Measurements from ENCODE around the gene TEAD2.

The TEAD2 gene

DNA sequence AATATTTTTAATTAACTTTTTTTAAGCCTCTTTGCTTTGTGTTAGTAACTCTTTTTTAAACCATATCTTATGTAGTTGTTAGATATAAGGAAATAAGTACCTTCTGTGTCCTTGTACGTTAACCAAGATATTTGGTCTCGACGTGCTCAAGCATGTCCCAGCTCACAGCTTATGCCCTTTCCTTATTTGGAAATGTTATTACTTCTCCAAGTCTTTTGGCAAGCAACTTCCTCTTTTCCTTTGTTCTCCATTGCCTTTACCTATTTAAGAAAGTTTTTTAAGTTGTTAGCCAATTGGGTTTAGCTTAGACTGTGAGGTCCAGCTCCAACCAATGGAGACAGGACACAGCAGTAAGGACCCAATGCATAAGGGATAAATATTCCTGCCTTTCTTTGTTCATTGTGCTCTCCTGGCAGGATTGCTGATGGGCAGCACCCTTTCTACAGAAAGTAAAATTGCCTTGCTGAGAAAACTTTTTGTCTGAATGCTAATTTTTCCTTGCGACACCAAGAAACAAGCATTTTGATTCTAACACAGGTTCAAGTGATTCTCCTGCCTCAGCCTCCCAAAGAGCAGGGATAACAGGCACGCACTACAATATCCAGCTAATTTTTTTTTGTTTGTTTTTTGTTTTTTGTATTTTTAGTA, 6.6 kb upstream of the TEAD2 start:
- H3K4me3 ChIP-seq (replicated peaks; ENCODE audit: low read depth, low read length) = no peak overlapping the region
- TF ChIP-seq, protein P1, sequence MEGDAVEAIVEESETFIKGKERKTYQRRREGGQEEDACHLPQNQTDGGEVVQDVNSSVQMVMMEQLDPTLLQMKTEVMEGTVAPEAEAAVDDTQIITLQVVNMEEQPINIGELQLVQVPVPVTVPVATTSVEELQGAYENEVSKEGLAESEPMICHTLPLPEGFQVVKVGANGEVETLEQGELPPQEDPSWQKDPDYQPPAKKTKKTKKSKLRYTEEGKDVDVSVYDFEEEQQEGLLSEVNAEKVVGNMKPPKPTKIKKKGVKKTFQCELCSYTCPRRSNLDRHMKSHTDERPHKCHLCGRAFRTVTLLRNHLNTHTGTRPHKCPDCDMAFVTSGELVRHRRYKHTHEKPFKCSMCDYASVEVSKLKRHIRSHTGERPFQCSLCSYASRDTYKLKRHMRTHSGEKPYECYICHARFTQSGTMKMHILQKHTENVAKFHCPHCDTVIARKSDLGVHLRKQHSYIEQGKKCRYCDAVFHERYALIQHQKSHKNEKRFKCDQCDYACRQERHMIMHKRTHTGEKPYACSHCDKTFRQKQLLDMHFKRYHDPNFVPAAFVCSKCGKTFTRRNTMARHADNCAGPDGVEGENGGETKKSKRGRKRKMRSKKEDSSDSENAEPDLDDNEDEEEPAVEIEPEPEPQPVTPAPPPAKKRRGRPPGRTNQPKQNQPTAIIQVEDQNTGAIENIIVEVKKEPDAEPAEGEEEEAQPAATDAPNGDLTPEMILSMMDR (IDR thresholded peaks at IDR 0.05; ENCODE audit: low read length, missing control alignments) = no peak
- DNase-seq (ENCODE audit: low read depth) = no peak

DNA sequence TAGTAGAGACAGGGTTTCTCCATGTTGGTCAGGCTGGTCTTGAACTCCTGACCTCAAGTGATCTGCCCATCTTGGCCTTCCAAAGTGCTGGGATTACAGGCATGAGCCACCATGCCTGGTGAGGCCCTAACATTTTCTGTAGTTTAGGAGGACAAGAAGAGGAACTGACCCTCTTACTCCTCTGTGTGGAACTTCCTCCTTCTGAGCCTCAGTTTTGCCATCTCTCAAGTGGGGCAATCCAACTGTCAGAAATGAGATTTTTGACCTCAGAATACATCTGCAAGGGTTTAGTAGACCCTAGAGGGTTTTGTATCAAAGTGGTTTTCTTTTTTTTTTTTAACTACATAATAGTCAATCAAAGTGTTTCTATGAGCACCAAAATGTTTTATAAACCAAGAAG, 3.9 kb upstream of the TEAD2 start:
- no peak overlapping the region for H3K4me3 ChIP-seq (replicated peaks; ENCODE audit: low read depth, low read length)
- TF ChIP-seq, protein P1 (IDR thresholded peaks at IDR 0.05; ENCODE audit: low read length, missing control alignments) = no peak
- no peak for DNase-seq (ENCODE audit: low read depth)

DNA sequence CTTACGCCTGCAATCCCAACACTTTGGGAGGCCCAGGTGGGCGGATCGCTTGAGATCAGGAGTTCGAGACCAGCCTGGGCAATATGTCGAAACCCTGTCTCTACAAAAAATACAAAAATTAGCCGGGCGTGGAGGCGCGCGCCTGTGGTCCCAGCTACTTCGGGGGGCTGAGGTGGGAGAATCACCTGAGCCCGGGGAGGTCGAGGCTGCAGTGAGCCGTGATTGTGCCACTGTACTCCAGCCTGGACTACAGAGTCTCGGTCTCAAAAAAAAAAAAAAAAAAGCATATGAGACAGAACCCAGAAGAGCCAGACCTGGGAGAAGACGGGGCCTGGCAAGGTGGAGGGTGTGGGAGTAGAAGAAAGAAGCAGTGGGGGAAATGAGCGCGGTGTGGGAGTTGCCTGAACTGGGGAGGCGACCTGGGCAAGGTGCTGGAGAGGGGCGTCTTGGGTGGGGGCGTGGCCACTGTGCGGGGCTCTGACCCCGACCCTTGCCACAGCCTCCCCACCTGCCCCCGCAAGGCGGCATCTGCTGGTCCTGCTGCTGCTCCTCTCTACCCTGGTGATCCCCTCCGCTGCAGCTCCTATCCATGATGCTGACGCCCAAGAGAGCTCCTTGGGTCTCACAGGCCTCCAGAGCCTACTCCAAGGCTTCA, 2.0 kb upstream of the TEAD2 start:
- peak overlapping the region; percentile 32 for H3K4me3 ChIP-seq (replicated peaks; ENCODE audit: low read depth, low read length)
- no peak for DNase-seq (ENCODE audit: low read depth)
- TF ChIP-seq, protein P1 (IDR thresholded peaks at IDR 0.05; ENCODE audit: low read length, missing control alignments) = no peak

DNA sequence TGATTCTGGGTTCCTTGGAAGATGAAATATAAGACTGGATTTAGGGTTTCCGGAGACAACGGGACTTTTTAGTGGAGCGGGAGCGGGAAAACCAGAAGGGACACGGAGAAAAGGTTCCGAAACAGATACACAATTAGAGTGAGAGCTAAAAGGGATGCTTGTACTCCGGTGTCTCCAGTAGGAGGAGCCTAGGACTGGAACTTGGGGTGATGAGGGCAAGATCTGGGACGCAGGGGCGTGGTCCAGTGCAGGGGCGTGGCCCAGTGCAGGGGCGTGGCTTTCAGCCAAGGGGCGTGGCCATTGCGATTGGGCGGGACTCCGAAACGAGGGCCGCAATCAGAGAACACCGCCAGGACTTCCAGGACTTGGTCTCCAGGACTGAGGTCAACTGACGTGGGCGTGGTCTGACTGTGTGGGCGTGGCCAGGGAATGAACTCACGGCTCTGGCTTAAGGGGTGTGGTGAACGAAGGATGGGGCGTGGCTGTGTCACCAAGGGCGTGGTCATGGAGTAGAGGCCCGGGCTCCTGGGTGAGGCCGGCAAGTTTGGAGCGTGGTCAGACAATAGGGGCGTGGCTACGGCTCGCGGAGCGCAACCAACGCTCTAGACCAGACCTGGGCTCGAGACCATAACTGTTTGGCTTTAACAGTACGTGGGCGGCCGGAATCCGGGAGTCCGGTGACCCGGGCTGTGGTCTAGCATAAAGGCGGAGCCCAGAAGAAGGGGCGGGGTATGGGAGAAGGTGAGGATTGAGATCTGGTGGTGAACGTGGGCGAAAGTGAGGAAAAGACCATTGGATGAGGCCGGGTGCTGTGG, 1.3 kb upstream of the TEAD2 start, which contains the start of gene DKKL1:
DKKL1 (plus strand) TSS at position 610 of the 815 bp plus-strand sequence; CDS start at position 732, 122 bp downstream.
- DNase-seq (ENCODE audit: low read depth) = peak; percentile 100
- TF ChIP-seq, protein P1 (IDR thresholded peaks at IDR 0.05; ENCODE audit: low read length, missing control alignments) = no peak
- H3K4me3 ChIP-seq (replicated peaks; ENCODE audit: low read depth, low read length) = peak within 1 kb of the TSS; percentile 96

DNA sequence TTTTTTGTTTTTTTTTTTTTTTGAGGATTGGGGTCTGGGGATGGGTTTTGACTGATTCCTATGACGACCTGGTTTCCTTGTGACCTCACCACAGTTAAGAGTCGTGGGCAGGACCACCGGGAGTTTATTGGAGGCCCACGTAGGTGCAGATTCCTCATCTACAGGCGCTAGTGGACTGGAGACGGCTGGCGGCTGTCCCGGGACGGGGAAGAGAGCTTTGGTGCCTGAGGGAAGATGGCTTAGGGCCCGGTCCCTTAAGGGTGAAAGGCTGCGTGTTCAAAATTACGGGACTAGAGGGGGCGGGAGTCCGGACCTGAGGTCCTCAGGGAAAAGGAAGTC, 682 bp upstream of the TEAD2 start:
- peak overlapping the region; percentile 96 for H3K4me3 ChIP-seq (replicated peaks; ENCODE audit: low read depth, low read length)
- TF ChIP-seq, protein P1 (IDR thresholded peaks at IDR 0.05; ENCODE audit: low read length, missing control alignments) = no peak
- DNase-seq (ENCODE audit: low read depth) = peak; percentile 53

DNA sequence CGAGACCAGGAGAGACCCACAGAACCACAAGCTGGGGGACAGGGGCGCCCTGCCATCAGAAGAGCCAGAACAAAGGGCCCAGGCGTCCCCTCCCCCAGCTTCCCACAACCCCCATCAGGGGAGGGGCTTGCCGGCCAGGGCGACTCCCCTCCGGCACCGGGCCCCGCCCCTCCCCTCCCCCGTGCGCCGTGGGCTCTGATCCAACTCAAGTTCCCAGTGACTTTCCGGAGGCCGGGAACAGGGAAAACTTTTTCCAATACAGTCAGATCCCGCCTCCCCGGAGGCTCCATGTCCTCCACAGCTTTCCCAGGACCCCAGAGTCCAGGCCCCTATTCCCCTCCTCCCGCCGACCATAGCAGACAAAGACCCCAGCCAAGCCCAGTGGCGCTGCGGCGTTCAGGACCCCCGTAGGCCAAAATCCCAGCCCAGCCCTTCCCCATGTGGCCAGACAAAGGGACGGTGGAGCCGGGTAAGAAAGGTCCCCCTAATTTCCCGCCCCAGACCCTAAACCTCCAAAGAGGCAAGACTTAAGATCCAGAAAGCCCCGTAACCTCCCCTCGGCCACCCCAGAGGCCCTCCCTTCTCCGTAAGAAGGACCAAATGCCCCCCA, 673 bp downstream of the TEAD2 start:
- peak overlapping the region; percentile 96 for H3K4me3 ChIP-seq (replicated peaks; ENCODE audit: low read depth, low read length)
- DNase-seq (ENCODE audit: low read depth) = peak; percentile 88
- TF ChIP-seq, protein P1 (IDR thresholded peaks at IDR 0.05; ENCODE audit: low read length, missing control alignments) = no peak
